NB4 (cell line): Measurements from ENCODE around the gene CD4.

Experiments used
- MYC ChIP-seq: IDR thresholded peaks from 2 replicates; pipeline ENCODE4 v1.6.1; 2011; ENCODE audit warnings: low read depth, low read length
- POLR2A ChIP-seq: IDR thresholded peaks from 2 replicates; pipeline ENCODE4 v1.6.1; 2011; ENCODE audit warnings: mild to moderate bottlenecking; ENCODE audit not compliant: insufficient read length; ENCODE audit errors: extremely low read depth
- TF ChIP-seq, protein P1 (sequence below): IDR thresholded peaks from one replicate; pipeline ENCODE4 v1.5.1; 2012; ENCODE audit warnings: low read depth, low read length
- TF ChIP-seq, protein P2 (sequence below): IDR thresholded peaks from 2 replicates; pipeline ENCODE4 v1.6.1; 2011; ENCODE audit warnings: low read depth, low read length

DNA sequence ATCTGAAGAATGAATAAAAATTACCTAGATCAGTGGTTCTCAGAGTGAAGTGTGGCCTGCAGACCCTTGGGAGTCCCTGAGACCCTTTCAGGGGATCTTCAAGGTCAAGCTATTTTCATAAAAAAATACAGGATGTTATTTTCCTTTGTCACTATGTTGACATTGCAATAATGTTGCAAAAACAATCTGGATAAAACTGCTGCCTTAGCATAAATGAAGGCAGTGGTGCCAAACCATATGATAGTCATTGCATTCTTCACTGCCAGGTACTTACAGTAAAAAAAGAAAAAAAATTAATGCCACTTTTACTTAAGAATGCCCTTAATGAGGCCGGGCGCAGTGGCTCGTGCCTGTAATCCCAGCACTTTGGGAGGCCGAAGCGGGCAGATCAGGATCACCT lies 2.0 kb upstream of the CD4 start:
- TF ChIP-seq, protein P1, sequence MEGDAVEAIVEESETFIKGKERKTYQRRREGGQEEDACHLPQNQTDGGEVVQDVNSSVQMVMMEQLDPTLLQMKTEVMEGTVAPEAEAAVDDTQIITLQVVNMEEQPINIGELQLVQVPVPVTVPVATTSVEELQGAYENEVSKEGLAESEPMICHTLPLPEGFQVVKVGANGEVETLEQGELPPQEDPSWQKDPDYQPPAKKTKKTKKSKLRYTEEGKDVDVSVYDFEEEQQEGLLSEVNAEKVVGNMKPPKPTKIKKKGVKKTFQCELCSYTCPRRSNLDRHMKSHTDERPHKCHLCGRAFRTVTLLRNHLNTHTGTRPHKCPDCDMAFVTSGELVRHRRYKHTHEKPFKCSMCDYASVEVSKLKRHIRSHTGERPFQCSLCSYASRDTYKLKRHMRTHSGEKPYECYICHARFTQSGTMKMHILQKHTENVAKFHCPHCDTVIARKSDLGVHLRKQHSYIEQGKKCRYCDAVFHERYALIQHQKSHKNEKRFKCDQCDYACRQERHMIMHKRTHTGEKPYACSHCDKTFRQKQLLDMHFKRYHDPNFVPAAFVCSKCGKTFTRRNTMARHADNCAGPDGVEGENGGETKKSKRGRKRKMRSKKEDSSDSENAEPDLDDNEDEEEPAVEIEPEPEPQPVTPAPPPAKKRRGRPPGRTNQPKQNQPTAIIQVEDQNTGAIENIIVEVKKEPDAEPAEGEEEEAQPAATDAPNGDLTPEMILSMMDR = no peak
- TF ChIP-seq, protein P2, sequence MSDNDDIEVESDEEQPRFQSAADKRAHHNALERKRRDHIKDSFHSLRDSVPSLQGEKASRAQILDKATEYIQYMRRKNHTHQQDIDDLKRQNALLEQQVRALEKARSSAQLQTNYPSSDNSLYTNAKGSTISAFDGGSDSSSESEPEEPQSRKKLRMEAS = no peak
- TF ChIP-seq POLR2A (no peak), MYC (no peak)
